ENCODE results near the gene PICK1. TPM values are rescaled to one million over a fixed set of nuclear protein-coding genes. Genes with fewer than 3 reads are reported as not detected.

Gene PICK1
- total RNA-seq, 2 donors from 2014 or later = 27.6 to 47.2 TPM

DNA sequence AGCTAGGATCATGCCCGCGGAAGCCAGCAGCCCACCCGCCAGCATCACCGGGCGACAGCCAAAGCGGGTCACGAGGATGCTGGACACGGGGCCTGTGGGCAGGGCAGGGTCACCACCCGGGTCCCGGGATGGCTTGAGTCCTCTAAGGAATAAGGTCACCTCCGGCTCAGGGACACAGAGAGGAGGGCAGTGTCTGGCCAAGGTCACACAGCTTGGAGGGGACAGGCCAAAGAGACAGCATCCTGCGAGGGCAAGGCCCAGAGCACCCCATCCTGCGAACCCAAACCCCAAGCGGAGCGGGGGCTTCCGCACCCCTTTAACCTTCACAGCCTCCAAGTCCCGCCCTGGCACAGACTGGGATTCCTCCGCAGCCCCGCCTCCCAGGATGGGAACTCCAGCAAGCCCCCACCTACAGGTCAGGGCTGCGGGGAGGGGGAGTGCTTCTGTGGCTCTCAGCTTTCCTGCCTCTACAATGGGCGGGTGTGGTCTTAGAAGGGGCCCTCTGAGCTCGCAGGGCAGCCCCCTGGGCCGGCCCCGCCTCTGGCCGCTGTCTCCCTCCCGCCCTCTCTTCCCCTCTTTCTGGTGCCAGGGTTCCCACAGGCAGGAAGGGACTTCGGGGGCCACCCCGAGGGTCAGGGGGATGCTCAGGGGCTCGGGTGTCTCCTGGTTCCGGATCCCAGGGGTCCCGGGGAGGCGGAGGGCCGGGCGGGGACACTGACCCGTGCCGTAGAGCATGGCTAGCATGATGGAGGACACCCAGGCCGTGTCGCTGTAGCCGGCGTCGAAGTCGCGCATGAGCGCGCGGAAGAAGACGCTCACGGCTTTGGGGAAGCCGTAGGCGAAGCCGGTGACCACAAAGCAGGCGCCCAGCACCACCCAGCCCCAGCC is 25.0 kb downstream of the PICK1 start:
- no peak overlapping the region for H3K9ac ChIP-seq (ENCODE audit: low read depth in 2 of 2, low read length in 2 of 2)
- TF ChIP-seq, protein P1, sequence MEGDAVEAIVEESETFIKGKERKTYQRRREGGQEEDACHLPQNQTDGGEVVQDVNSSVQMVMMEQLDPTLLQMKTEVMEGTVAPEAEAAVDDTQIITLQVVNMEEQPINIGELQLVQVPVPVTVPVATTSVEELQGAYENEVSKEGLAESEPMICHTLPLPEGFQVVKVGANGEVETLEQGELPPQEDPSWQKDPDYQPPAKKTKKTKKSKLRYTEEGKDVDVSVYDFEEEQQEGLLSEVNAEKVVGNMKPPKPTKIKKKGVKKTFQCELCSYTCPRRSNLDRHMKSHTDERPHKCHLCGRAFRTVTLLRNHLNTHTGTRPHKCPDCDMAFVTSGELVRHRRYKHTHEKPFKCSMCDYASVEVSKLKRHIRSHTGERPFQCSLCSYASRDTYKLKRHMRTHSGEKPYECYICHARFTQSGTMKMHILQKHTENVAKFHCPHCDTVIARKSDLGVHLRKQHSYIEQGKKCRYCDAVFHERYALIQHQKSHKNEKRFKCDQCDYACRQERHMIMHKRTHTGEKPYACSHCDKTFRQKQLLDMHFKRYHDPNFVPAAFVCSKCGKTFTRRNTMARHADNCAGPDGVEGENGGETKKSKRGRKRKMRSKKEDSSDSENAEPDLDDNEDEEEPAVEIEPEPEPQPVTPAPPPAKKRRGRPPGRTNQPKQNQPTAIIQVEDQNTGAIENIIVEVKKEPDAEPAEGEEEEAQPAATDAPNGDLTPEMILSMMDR (IDR thresholded peaks at IDR 0.05) = no peak
- peaks cover 21% of the 10 kb centered on the region for H3K27me3 ChIP-seq
- no peaks in the 10 kb centered on the region for H3K36me3 ChIP-seq
- no peak for DNase-seq
- H3K27ac ChIP-seq = no peak overlapping the region
- intact Hi-C loops (cut with DNase I) = no loop called here
- H3K4me1 ChIP-seq = peaks cover 6% of the 10 kb centered on the region
- no peaks in the 10 kb centered on the region for H3K9me3 ChIP-seq
- peak overlapping the region; percentile 26 for H3K4me3 ChIP-seq

DNA sequence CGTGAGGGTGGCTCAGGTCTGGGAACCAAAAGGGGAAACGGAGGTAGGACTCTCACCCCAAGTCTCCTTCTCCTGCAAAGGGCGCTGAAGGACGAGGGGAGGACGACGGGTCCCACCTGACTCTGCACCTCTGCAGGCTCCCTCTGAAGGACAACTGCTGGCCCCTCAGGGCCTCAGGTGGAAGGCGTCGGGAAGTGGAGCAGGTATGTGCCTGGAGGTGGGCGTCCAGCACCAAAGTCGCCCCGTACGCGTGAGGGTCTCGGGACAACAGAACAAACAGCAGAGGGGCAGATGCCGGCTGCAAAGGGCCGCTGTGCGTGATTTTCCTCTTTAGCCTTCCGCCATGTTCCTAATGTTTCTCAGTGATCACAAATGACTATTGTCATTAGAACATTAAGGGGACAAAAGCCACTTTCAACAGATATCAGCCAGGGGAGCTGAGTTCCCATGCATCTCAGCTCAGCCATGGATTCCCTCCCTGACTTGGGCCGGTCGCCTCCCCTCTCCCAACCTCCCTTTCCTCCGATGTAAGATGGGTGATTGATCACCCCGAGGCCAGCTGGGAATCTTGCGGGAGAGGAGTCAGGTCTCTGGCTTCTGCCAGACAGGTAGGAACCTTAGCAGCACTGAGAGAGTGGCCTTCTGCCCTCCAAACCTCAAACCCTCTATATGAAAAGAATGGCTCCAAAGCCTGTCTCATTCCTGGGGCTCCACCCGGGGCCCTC is 25.9 kb downstream of the PICK1 start:
- Histone ChIP-seq H3K4me3 (no peak overlapping the region), H3K9ac (ENCODE audit: low read depth in 2 of 2, low read length in 2 of 2) (no peak overlapping the region), H3K9me3 (no peaks in the 10 kb centered on the region), H3K27ac (no peak overlapping the region), H3K36me3 (no peaks in the 10 kb centered on the region), H3K4me1 (peaks cover 6% of the 10 kb centered on the region), H3K27me3 (peaks cover 21% of the 10 kb centered on the region)
- intact Hi-C loops (cut with DNase I) = no loop called here
- TF ChIP-seq, protein P1 (IDR thresholded peaks at IDR 0.05) = no peak
- DNase-seq = no peak

DNA sequence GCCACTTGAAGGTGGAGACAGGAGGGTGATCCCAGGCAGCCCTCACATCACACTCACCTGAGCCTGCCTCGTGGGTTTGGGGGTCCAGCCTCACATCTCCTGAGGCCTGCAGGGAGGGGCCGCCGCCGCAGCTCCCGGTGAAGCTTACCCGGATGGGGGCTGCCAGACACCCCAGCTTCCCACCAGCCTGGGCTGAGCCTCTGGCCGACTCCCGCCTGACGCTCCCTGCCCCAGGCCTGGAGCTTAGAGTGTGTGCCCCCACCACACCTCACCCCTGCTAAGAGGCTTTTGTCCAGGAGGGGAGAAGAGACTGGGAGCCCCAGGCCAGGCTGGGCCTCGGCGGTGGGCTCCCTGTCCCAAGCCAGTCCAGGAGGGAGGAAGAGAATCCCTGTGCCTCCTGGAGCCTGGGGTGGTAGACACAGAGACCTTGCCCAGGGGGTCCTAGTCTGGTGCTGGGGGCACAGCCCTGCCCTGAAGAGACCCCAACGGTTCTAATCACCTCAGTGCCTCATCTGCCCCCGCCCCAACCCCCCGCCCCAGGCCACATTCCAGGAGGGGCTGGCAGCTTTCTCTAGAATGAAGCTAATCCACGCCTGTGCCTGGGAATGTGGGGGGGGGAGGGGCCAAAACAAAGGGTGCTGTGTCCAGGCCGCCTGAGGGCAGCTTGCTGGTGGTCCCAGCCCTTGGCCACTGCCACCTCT is 26.9 kb downstream of the PICK1 start, which contains the start of gene SLC16A8:
SLC16A8 (minus strand) TSS at position 254 of the 701 bp plus-strand sequence. CDS start 1,311 bp downstream, outside the sequence.
- H3K4me1 ChIP-seq = peaks cover 6% of the 10 kb centered on the region
- no peak within 1 kb of the TSS for H3K4me3 ChIP-seq
- no peak within 1 kb of the TSS for H3K27ac ChIP-seq
- peaks cover 21% of the 10 kb centered on the region for H3K27me3 ChIP-seq
- TF ChIP-seq, protein P1 (IDR thresholded peaks at IDR 0.05) = no peak
- no peak within 1 kb of the TSS for H3K9ac ChIP-seq (ENCODE audit: low read depth in 2 of 2, low read length in 2 of 2)
- H3K36me3 ChIP-seq = no peaks in the 10 kb centered on the region
- no peak for DNase-seq
- no peaks in the 10 kb centered on the region for H3K9me3 ChIP-seq
- intact Hi-C loops (cut with DNase I) = no loop called here

DNA sequence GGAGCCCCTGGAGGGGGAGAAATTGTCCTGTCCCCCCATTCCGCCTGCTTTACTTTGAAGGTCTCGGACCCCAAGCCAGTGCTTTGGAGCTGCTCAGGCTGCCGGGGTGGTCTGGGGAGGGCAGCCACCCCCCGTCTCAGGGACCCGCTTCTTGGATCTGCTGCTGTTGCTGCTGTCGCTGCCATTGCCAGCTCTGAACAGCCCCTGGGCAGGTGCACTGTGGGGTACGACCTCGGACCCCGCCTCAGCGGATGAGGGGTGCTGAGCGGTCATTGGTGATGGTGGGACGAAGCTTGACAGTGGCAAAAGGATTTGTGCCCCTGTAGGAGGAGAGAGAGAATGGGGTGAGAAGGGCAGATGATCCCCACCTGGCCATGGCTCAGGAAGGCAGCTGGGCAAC is 27.9 kb downstream of the PICK1 start:
- Histone ChIP-seq H3K4me1 (peaks cover 6% of the 10 kb centered on the region), H3K4me3 (no peak overlapping the region), H3K9ac (ENCODE audit: low read depth in 2 of 2, low read length in 2 of 2) (no peak overlapping the region), H3K27me3 (peaks cover 21% of the 10 kb centered on the region), H3K27ac (no peak overlapping the region), H3K36me3 (no peaks in the 10 kb centered on the region), H3K9me3 (no peaks in the 10 kb centered on the region)
- intact Hi-C loops (cut with DNase I) = no loop called here
- DNase-seq = no peak
- TF ChIP-seq, protein P1 (IDR thresholded peaks at IDR 0.05) = no peak

DNA sequence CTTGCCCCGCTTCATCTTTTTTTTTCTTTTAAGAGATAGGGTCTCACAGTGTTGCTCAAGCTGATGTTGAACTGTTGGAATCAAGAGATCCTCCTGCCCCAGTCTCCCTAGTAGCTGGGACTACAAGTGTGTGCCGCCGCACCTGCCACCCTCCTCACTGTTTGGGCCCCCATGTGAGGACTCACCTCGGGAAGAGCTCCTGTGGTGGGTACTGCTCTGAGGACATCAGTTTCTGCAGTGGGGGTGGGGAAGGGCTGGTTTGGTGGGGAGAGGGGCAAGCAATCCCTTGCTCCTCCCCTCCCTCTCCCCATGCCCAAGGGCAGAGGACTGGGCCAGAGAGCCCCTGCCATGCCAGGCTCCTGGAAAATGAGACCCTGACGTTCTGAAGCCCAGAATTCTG is 28.3 kb downstream of the PICK1 start:
- no peak for DNase-seq
- TF ChIP-seq, protein P1 (IDR thresholded peaks at IDR 0.05) = no peak
- Histone ChIP-seq H3K27me3 (peaks cover 21% of the 10 kb centered on the region), H3K9me3 (no peaks in the 10 kb centered on the region), H3K9ac (ENCODE audit: low read depth in 2 of 2, low read length in 2 of 2) (no peak overlapping the region), H3K36me3 (no peaks in the 10 kb centered on the region), H3K4me1 (peaks cover 6% of the 10 kb centered on the region), H3K4me3 (no peak overlapping the region), H3K27ac (no peak overlapping the region)
- intact Hi-C loops (cut with DNase I) = no loop called here

All from colonic mucosa (tissue), 4 donors.